ENCODE measurements around the gene MYDGF. TPM values are rescaled to one million over a fixed set of nuclear protein-coding genes. Genes with fewer than 3 reads are reported as not detected.
"Not testable (repeated sequence)": the region's sequence is repeated elsewhere in the genome, so short reads cannot be mapped to it uniquely, and the experiment has no call there.

Gene MYDGF
- 100 to 1,000 TPM in 2 of 4 donors, 10 to 100 TPM in 2; 45.8 to 220 (median 96.1) TPM for polyA plus RNA-seq
- long read RNA-seq, donor 1, result 0 reads
- long read RNA-seq, donor 2, transcript MYDGF-201 (6 exons, 1,018 nt), result major isoform, 31 of 31 reads
- long read RNA-seq, donor 2, partial matches to known transcripts, result 0 of 31 reads
- long read RNA-seq, donor 2, other reads (novel, unspliced or antisense), result 0 of 31 reads
- long read RNA-seq, donor 3, transcript MYDGF-201 (6 exons, 1,018 nt), result major isoform, 48 of 157 reads
- long read RNA-seq, donor 3, partial matches to known transcripts, result 102 of 157 reads
- long read RNA-seq, donor 3, other reads (novel, unspliced or antisense), result 7 of 157 reads
- long read RNA-seq, donor 4, partial matches to known transcripts, result 0 of 3 reads
- long read RNA-seq, donor 4, other reads (novel, unspliced or antisense), result 0 of 3 reads
- long read RNA-seq, donor 5, transcript MYDGF-201 (6 exons, 1,018 nt), result major isoform, 24 of 43 reads
- long read RNA-seq, donor 5, partial matches to known transcripts, result 19 of 43 reads
- long read RNA-seq, donor 5, other reads (novel, unspliced or antisense), result 0 of 43 reads
- long read RNA-seq, donor 6, transcript MYDGF-201 (6 exons, 1,018 nt), result major isoform, 43 of 43 reads
- long read RNA-seq, donor 6, partial matches to known transcripts, result 0 of 43 reads
- long read RNA-seq, donor 6, other reads (novel, unspliced or antisense), result 0 of 43 reads
- long read RNA-seq, donor 7, transcript MYDGF-201 (6 exons, 1,018 nt), result major isoform, 53 of 135 reads
- long read RNA-seq, donor 7, partial matches to known transcripts, result 82 of 135 reads
- long read RNA-seq, donor 7, other reads (novel, unspliced or antisense), result 0 of 135 reads
- long read RNA-seq, donor 8, transcript MYDGF-201 (6 exons, 1,018 nt), result major isoform, 8 of 8 reads
- long read RNA-seq, donor 8, partial matches to known transcripts, result 0 of 8 reads
- long read RNA-seq, donor 8, other reads (novel, unspliced or antisense), result 0 of 8 reads
- long read RNA-seq, donor 9, transcript MYDGF-201 (6 exons, 1,018 nt), result major isoform, 13 of 25 reads
- long read RNA-seq, donor 9, partial matches to known transcripts, result 12 of 25 reads
- long read RNA-seq, donor 9, other reads (novel, unspliced or antisense), result 0 of 25 reads
- long read RNA-seq, donor 10, transcript MYDGF-201 (6 exons, 1,018 nt), result major isoform, 52 of 58 reads
- long read RNA-seq, donor 10, partial matches to known transcripts, result 5 of 58 reads
- long read RNA-seq, donor 10, other reads (novel, unspliced or antisense), result 0 of 58 reads

DNA sequence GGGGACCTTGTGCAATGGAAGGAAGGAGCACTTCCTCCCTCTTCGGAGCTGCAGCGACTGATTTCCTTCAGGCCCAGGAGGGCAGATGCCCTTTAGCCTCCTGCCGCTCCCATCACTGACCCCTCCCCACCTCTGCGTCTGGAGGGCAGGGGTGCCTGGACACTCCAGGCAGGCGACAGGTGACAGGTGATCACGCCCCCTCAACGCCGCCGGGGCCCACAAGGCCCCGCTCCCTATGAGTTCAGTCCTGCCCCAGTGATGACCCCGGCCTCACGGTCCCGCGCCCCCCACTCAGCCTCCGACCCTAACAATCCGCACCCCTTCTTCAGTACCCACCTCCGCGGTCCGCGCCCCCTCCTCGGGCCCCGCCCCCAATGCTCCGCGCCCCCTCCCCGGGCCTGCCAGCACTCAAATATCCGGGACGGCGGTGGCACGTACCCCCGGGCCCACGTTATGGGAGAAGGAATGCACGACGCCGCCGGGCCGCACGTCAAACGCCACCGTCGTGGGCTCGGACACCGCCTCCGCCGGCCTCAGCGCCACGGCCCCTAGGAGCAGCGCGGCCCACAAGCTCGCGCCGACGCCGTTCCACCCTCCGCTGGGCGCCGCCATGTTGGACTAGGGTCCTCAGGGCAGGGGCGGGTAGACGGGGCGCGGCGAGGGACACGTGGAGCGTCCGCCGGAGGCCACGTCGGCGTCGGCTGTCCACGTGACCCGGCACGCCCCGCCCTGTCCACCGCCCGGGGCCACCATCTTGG is at the start of gene MYDGF:
MYDGF (minus strand) TSS at position 620 of the 758 bp plus-strand sequence; CDS start at position 612, 8 bp downstream.
- peaks cover 0 to 2% of the 10 kb centered on the region in 2 donors for H3K9me3 ChIP-seq (ENCODE audit: control insufficient read depth in 2 of 2, insufficient read depth in 1 of 2, low read depth in 1 of 2, low read length in 1 of 2)
- peak within 1 kb of the TSS; percentile 77 to 99 (median 82) for H3K4me3 ChIP-seq (ENCODE audit: low read depth in 1 of 3, low read length in 3 of 3)
- peak within 1 kb of the TSS; percentile 60 to 90 (median 79) for H3K27ac ChIP-seq (ENCODE audit: low read depth in 1 of 3, low read length in 2 of 3)
- peak; percentile 89 to 94 for DNase-seq
- WGBS, 3 donors, result 0% methylated on average over 31 to 75 of the region's 75 CpGs
- no peaks in the 10 kb centered on the region for H3K27me3 ChIP-seq (ENCODE audit: control insufficient read depth in 3 of 3, insufficient read depth in 3 of 3, low read length in 3 of 3)
- H3K4me1 ChIP-seq (ENCODE audit: control insufficient read depth in 3 of 3, insufficient read depth in 2 of 3, low read depth in 1 of 3, low read length in 2 of 3), result peaks cover 0 to 7% (median 7%) of the 10 kb centered on the region in 3 donors
- peaks cover 3 to 39% (median 5%) of the 10 kb centered on the region in 3 donors for H3K36me3 ChIP-seq (ENCODE audit: control insufficient read depth in 3 of 3, insufficient read depth in 2 of 3, low read depth in 1 of 3, low read length in 3 of 3)
- FAIRE-seq, result no peak

DNA sequence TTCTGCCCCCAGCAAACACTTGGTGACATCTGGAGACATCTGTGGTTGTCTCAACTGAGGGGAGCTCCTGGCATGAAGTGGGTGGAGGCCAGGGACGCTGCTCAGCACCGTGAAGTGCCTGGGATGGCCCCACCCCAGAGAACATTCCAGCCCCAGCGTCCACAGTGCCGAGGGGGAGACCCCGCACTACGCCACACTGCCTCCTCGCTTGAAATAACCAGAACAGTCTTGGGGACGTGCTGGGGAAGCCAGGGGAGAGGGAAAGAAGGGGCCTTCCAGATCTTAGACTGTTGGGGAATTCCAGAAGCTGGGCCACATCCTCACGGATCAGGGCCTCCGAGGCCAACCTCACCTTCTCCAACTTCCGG is 49.3 kb upstream of the MYDGF start:
- FAIRE-seq, result no peak
- Histone ChIP-seq H3K4me3 (ENCODE audit: low read depth in 1 of 3, low read length in 3 of 3) (no peak overlapping the region), H3K9me3 (ENCODE audit: control insufficient read depth in 2 of 2, insufficient read depth in 1 of 2, low read depth in 1 of 2, low read length in 1 of 2) (no peaks in the 10 kb centered on the region), H3K36me3 (ENCODE audit: control insufficient read depth in 3 of 3, insufficient read depth in 2 of 3, low read depth in 1 of 3, low read length in 3 of 3) (peaks cover 0 to 75% (median 21%) of the 10 kb centered on the region in 3 donors), H3K4me1 (ENCODE audit: control insufficient read depth in 3 of 3, insufficient read depth in 2 of 3, low read depth in 1 of 3, low read length in 2 of 3) (peaks cover 0 to 33% (median 5%) of the 10 kb centered on the region in 3 donors), H3K27ac (ENCODE audit: low read depth in 1 of 3, low read length in 2 of 3) (no peak overlapping the region), H3K27me3 (ENCODE audit: control insufficient read depth in 3 of 3, insufficient read depth in 3 of 3, low read length in 3 of 3) (no peaks in the 10 kb centered on the region)
- WGBS, 3 donors, result 85 to 93% (median 89%) methylated on average over 11 of the region's 11 CpGs
- no peak for DNase-seq

DNA sequence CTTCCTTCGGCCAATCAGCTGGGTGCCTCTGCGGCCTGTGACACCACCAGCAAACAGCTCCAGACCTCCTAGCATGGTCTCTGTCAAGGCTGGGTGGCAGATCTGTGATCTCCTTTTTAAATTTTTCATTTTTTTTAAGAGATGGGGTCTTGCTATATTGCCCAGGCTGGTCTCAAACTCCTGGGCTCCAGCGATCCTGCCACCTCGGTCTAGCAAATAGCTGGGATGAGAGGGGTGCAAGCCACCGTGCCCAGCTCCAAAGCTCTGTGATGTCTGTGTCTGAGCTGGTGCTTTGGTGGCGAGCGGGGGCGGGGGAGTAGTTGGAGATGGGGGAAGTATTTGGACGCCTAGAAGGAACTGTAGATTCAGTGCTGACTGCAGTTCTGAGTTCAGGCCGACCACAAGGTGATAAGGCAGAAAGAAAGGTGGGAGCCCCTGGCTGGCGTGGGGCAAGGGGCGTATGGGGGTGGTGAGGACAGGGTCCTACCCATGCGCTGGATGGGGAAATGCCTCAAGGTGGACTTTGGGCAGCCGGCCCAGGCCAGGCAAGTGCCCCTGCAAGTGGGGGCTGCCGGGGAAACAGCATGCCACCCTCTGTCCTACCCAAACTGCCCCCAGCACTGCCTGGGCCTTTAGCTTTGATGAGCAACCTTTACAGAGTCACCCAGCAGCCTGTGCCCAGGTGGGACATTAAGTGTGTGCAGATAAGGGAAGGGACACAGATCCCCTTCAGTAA is 48.0 kb upstream of the MYDGF start:
- WGBS, 3 donors, result 90 to 94% (median 91%) methylated on average over 15 of the region's 15 CpGs
- no peaks in the 10 kb centered on the region for H3K27me3 ChIP-seq (ENCODE audit: control insufficient read depth in 3 of 3, insufficient read depth in 3 of 3, low read length in 3 of 3)
- FAIRE-seq, result no peak
- H3K27ac ChIP-seq (ENCODE audit: low read depth in 1 of 3, low read length in 2 of 3), result peak overlapping the region in 1 of 3 donors; percentile 72
- peaks cover 0 to 33% (median 5%) of the 10 kb centered on the region in 3 donors for H3K4me1 ChIP-seq (ENCODE audit: control insufficient read depth in 3 of 3, insufficient read depth in 2 of 3, low read depth in 1 of 3, low read length in 2 of 3)
- H3K4me3 ChIP-seq (ENCODE audit: low read depth in 1 of 3, low read length in 3 of 3), result no peak overlapping the region
- DNase-seq, result no peak
- H3K9me3 ChIP-seq (ENCODE audit: control insufficient read depth in 2 of 2, insufficient read depth in 1 of 2, low read depth in 1 of 2, low read length in 1 of 2), result no peaks in the 10 kb centered on the region
- peaks cover 1 to 88% (median 28%) of the 10 kb centered on the region in 3 donors for H3K36me3 ChIP-seq (ENCODE audit: control insufficient read depth in 3 of 3, insufficient read depth in 2 of 3, low read depth in 1 of 3, low read length in 3 of 3)

DNA sequence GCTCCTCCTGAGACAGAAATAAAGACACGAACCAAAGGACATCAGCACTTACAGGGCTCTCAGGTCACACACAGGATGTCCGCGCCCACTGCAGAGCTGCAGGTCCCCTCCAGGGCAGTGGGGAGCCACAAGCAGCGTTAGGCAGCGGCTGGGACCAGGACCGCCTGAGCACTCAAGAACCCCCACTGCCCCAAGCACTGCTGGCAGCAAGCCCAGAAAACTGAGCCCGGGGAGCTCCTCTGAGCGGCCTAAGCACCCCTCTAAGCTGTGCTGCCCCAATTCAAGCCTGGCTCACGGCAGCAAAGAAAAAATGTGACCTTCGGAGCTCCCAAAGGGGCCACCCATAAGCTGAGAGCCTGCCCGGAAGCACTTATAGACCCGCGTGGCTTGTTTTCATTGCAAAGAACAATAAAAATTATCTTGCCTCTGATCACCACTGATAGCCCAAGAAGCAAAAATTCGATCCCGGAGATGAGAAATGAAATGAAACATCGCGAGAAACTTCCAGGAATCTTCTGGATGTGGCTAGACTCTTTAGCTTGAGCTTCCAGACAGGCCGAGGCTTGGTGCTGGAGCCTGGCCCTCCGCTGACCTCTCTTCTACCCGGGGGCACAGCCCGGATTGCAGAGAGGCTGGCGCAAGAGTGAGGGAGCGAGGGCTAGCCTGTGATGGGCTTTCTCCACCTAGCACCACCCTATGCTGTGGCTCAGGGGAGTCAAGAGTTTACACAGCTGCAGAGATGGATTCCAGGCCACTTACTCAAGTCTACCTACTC is 47.2 kb upstream of the MYDGF start:
- no peaks in the 10 kb centered on the region for H3K9me3 ChIP-seq (ENCODE audit: control insufficient read depth in 2 of 2, insufficient read depth in 1 of 2, low read depth in 1 of 2, low read length in 1 of 2)
- WGBS, 3 donors, result 56 to 67% (median 66%) methylated on average over 23 of the region's 23 CpGs
- no peaks in the 10 kb centered on the region for H3K27me3 ChIP-seq (ENCODE audit: control insufficient read depth in 3 of 3, insufficient read depth in 3 of 3, low read length in 3 of 3)
- no peak for FAIRE-seq
- peak in 1 of 2 donors; percentile 64 for DNase-seq
- peaks cover 2 to 96% (median 34%) of the 10 kb centered on the region in 3 donors for H3K36me3 ChIP-seq (ENCODE audit: control insufficient read depth in 3 of 3, insufficient read depth in 2 of 3, low read depth in 1 of 3, low read length in 3 of 3)
- H3K4me1 ChIP-seq (ENCODE audit: control insufficient read depth in 3 of 3, insufficient read depth in 2 of 3, low read depth in 1 of 3, low read length in 2 of 3), result peaks cover 0 to 29% (median 1%) of the 10 kb centered on the region in 3 donors
- H3K27ac ChIP-seq (ENCODE audit: low read depth in 1 of 3, low read length in 2 of 3), result peak overlapping the region in 1 of 3 donors; percentile 72
- H3K4me3 ChIP-seq (ENCODE audit: low read depth in 1 of 3, low read length in 3 of 3), result peak overlapping the region in 1 of 3 donors; percentile 13

DNA sequence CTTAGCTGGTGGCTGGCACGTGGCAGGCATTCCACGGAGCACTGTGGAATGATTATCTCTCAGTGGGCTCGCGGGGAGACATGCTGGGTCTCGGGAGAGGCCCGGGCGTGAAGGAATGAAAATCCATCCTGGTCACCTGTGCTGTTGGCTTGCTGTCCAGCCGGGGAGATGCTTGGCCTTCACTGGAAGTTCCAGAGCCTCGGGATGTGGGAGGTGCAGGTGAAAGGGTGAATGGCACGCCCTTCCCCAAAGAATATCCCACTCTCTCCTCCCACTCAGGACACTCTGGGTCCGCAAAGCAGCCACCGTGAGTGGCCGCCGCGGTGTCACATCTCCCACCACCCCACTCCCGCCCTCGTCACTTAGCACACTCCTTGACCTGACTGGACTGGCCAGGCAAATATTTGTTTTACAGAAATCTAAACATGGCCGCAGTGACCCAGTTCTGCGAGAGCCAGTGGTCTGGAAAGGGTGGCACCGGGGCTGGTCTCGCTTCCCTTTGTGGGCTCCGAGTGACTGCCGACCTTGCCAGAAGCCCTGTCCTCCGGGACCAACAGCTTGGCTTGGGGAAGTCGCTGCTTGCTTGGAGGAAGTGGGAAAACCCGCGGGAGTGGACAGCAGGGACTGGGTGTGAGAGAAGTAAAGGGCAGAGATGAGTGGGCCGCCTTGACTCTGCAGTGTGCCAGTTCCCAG is 45.5 kb upstream of the MYDGF start:
- no peak for DNase-seq
- no peak for FAIRE-seq
- Histone ChIP-seq H3K27me3 (ENCODE audit: control insufficient read depth in 3 of 3, insufficient read depth in 3 of 3, low read length in 3 of 3) (no peaks in the 10 kb centered on the region), H3K4me1 (ENCODE audit: control insufficient read depth in 3 of 3, insufficient read depth in 2 of 3, low read depth in 1 of 3, low read length in 2 of 3) (peaks cover 0 to 21% (median 0%) of the 10 kb centered on the region in 3 donors), H3K9me3 (ENCODE audit: control insufficient read depth in 2 of 2, insufficient read depth in 1 of 2, low read depth in 1 of 2, low read length in 1 of 2) (peaks cover 0 to 3% of the 10 kb centered on the region in 2 donors), H3K27ac (ENCODE audit: low read depth in 1 of 3, low read length in 2 of 3) (no peak overlapping the region), H3K36me3 (ENCODE audit: control insufficient read depth in 3 of 3, insufficient read depth in 2 of 3, low read depth in 1 of 3, low read length in 3 of 3) (peaks cover 2 to 95% (median 38%) of the 10 kb centered on the region in 3 donors), H3K4me3 (ENCODE audit: low read depth in 1 of 3, low read length in 3 of 3) (no peak overlapping the region)
- 87 to 89% (median 88%) methylated on average over 28 of the region's 28 CpGs for WGBS, 3 donors

DNA sequence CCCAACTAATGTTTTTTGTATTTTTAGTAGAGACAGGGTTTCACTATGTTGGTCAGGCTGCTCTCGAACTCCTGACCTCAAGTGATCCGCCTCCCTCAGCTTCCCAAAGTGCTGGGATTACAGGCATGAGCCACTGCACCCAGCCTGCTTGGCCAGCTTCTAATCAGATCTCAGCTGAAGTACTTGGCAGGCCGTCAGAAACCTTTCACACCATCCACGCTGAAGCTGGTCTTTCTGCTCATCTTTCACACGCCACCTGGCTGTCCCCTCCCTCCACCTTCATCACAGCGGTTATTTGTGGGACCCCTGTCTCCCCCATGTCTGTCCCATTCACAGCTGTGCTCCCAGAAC is 45.0 kb upstream of the MYDGF start:
- H3K4me3 ChIP-seq (ENCODE audit: low read depth in 1 of 3, low read length in 3 of 3); H3K27ac ChIP-seq (ENCODE audit: low read depth in 1 of 3, low read length in 2 of 3); FAIRE-seq; H3K9me3 ChIP-seq (ENCODE audit: control insufficient read depth in 2 of 2, insufficient read depth in 1 of 2, low read depth in 1 of 2, low read length in 1 of 2); DNase-seq; H3K27me3 ChIP-seq (ENCODE audit: control insufficient read depth in 3 of 3, insufficient read depth in 3 of 3, low read length in 3 of 3): not testable (repeated sequence)
- peaks cover 2 to 95% (median 40%) of the 10 kb centered on the region in 3 donors for H3K36me3 ChIP-seq (ENCODE audit: control insufficient read depth in 3 of 3, insufficient read depth in 2 of 3, low read depth in 1 of 3, low read length in 3 of 3)
- WGBS, 3 donors, result 81 to 92% (median 89%) methylated on average over 6 of the region's 6 CpGs
- H3K4me1 ChIP-seq (ENCODE audit: control insufficient read depth in 3 of 3, insufficient read depth in 2 of 3, low read depth in 1 of 3, low read length in 2 of 3), result peaks cover 0 to 21% (median 0%) of the 10 kb centered on the region in 3 donors
